Nephron (organoid): ENCODE results near the gene BCO1.
A peak's percentile ranks its signal among the peaks of the same experiment; 100 is the strongest.

Experiments
- H3K27ac Mint-ChIP-seq, 3 experiments: 2 replicates each; pipeline ENCODE4 v1.8.0; 2020; ENCODE audit warnings: mixed read lengths in 3 of 3, mild to moderate bottlenecking in 2 of 3, moderate library complexity in 1 of 3
- H3K27me3 Mint-ChIP-seq: 2 replicates; pipeline ENCODE4 v1.8.0; 2021; ENCODE audit warnings: low read depth, mild to moderate bottlenecking, moderate library complexity, mixed read lengths
- H3K36me3 Mint-ChIP-seq: 2 replicates; pipeline ENCODE4 v1.8.0; 2020; ENCODE audit warnings: low read depth, mixed read lengths
- H3K4me1 Mint-ChIP-seq: 2 replicates; pipeline ENCODE4 v1.8.0; 2020; ENCODE audit warnings: mixed read lengths
- H3K4me3 Mint-ChIP-seq, 3 experiments: 2 replicates each; pipeline ENCODE4 v1.8.0; 2020; ENCODE audit warnings: mild to moderate bottlenecking in 3 of 3, mixed read lengths in 3 of 3, moderate library complexity in 2 of 3
- H3K9me3 Mint-ChIP-seq: 2 replicates; pipeline ENCODE4 v1.8.0; 2020; ENCODE audit warnings: mixed read lengths
- TF ChIP-seq, protein P1 (sequence below), 3 experiments: fragments of 200-600 bp; sonication (generic); IDR thresholded peaks; one replicate each; pipeline ENCODE4 v1.5.0; 2021; ENCODE audit warnings: antibody characterized with exemption in 3 of 3; ENCODE audit not compliant: unreplicated experiment in 3 of 3

The BCO1 gene

DNA sequence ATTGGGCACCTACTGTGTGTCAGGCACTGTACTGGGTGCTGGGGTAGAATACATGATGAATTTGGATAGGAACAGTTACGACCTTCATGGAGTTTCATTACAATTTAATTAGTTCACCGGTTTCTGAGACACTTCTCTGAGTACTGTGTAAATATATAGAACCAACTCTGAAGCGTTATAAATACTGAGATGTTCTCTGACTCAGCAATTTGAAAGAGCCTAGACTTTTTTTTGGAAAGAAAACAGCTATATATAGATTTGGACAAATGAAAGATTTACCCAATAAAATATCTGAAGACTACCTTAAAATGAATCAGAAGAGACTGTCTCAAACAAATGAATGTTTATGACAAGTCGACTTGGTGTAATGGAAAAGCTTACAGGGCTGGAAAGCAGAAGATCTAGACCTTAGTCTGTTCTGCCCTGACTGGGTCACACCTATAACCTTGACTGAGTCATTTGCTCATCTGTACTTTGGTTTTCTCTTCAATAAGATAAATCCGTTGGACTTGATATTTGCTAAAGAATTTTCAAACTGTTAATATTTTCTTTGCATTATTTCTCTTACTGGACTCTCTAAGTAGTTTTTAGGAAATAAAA is 71.7 kb downstream of the BCO1 start:
- Mint-ChIP-seq H3K4me1 (peaks cover 16% of the 10 kb centered on the region), H3K27me3 (no peaks in the 10 kb centered on the region), H3K27ac (no peak overlapping the region)

DNA sequence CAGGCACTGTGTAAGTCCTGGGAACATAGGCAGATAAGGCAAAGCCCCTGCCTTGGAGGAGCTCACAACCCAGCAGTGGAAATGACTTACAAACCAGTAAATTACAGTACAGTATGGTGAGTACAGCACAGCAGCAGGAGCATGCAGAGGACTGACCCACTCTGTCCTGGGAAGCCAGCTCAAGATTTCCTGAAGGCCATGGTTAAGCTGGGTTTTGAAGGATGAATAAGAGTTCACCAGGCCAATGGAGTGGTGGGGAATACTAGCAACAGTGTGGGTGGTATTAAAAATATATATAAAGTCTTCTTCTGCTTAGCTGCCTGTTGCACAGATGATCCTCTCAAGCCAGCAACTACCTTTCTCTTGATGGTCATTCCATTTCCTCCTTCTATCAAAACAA is 73.3 kb downstream of the BCO1 start:
- peaks cover 22% of the 10 kb centered on the region for H3K4me1 Mint-ChIP-seq
- TF ChIP-seq, protein P1, sequence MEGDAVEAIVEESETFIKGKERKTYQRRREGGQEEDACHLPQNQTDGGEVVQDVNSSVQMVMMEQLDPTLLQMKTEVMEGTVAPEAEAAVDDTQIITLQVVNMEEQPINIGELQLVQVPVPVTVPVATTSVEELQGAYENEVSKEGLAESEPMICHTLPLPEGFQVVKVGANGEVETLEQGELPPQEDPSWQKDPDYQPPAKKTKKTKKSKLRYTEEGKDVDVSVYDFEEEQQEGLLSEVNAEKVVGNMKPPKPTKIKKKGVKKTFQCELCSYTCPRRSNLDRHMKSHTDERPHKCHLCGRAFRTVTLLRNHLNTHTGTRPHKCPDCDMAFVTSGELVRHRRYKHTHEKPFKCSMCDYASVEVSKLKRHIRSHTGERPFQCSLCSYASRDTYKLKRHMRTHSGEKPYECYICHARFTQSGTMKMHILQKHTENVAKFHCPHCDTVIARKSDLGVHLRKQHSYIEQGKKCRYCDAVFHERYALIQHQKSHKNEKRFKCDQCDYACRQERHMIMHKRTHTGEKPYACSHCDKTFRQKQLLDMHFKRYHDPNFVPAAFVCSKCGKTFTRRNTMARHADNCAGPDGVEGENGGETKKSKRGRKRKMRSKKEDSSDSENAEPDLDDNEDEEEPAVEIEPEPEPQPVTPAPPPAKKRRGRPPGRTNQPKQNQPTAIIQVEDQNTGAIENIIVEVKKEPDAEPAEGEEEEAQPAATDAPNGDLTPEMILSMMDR (IDR thresholded peaks at IDR 0.05; ENCODE audit: unreplicated experiment in 3 of 3), result no peak
- no peak overlapping the region for H3K27ac Mint-ChIP-seq

More for the DNA sequence above, 71.7 kb downstream of the BCO1 start:
- peaks cover 3% of the 10 kb centered on the region for H3K36me3 Mint-ChIP-seq
- TF ChIP-seq, protein P1 (IDR thresholded peaks at IDR 0.05; ENCODE audit: unreplicated experiment in 3 of 3), result no peak
- H3K9me3 Mint-ChIP-seq, result no peaks in the 10 kb centered on the region
- no peak overlapping the region for H3K4me3 Mint-ChIP-seq

DNA sequence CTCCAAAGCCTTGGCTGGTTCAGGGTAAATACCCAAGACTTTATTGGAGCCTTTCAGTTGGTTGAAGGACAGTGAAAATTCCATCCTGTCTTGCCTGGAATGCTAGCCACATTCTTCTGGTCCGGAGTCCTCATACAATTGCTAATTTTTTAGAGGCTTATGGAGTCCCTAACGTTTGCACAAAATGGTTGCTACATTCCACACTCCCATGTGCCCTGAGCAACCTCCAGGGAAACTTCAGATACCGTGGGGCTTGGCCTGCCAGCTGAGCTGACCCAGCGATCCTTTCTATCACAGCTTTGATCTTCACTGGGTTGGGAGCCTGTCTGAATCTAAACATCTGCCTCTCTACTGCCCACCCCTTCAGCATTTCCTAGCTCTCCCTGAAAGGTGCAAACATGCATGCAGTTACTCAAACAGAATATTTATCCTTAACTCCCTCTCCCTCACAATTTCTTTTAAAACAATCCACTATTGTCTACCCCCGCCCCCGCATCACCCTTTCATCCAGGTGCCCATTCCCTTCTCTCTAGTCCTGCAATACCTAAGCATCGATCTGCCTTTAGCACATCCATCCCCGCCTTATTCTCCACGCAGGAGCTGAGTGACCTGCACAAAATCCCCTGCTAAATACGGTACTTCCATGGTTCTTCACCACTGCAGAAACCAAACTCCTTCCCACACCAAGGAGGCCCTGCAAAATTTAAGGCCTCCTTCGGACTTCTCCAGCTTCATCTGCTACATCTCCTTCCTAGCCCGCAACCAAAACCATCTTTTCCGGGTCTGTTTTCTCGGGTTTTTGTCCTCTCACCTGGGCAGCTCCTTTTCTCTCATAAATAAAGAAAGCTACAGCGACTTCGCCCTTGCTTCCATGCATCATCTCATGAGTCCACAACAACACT is 75.5 kb downstream of the BCO1 start:
- Mint-ChIP-seq H3K9me3 (no peaks in the 10 kb centered on the region), H3K27ac (peak overlapping the region; percentile 59 to 91 (median 86)), H3K27me3 (no peaks in the 10 kb centered on the region), H3K36me3 (no peaks in the 10 kb centered on the region), H3K4me1 (peaks cover 22% of the 10 kb centered on the region), H3K4me3 (peak overlapping the region; percentile 93 to 95 (median 93))
- TF ChIP-seq, protein P1 (IDR thresholded peaks at IDR 0.05; ENCODE audit: unreplicated experiment in 3 of 3), result no peak

More for the DNA sequence above, 73.3 kb downstream of the BCO1 start:
- H3K4me3 Mint-ChIP-seq, result peak overlapping the region in 2 of 3 experiments; percentile 5 to 25
- H3K9me3 Mint-ChIP-seq, result no peaks in the 10 kb centered on the region
- H3K36me3 Mint-ChIP-seq, result no peaks in the 10 kb centered on the region
- no peaks in the 10 kb centered on the region for H3K27me3 Mint-ChIP-seq

DNA sequence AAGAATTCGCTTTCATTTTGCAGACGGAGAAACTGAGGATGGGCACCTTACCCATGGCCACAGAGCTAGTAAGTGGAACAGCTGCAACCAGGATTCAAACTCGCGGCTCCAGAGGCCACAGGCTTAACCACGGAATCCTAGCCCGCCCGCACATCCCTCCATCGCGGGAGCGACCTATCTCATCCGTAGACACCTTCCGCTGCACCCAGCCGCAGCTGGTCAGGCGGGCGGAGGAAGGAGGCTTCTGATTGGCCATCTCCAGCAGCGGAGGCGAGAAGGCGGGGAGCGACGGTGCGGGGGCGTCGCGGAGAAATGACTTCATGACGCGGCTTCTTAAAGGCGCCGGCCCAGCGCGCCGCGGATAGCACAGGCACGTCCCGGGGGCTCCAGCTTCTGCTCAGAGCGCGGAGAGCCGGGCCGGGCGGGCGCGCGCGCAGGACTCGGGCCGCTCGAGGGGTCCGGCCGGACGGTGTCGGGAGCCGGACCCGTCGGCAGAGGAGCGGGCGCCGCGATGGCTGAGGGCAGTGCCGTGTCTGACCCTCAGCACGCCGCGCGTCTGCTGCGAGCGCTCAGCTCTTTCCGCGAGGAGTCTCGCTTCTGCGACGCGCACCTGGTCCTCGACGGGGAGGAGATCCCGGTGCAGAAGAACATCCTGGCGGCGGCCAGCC is 76.2 kb downstream of the BCO1 start, which contains the start of gene GAN:
TSS of gene GAN (plus strand) at position 360 of the 668 bp plus-strand sequence. CDS start at position 512, 152 bp downstream.
- peak within 1 kb of the TSS; percentile 93 to 95 (median 93) for H3K4me3 Mint-ChIP-seq
- H3K27me3 Mint-ChIP-seq, result no peaks in the 10 kb centered on the region
- H3K4me1 Mint-ChIP-seq, result peaks cover 28% of the 10 kb centered on the region
- H3K27ac Mint-ChIP-seq, result peak within 1 kb of the TSS; percentile 59 to 91 (median 89)
- no peaks in the 10 kb centered on the region for H3K9me3 Mint-ChIP-seq
- no peaks in the 10 kb centered on the region for H3K36me3 Mint-ChIP-seq
- TF ChIP-seq, protein P1 (IDR thresholded peaks at IDR 0.05; ENCODE audit: unreplicated experiment in 3 of 3), result no peak

DNA sequence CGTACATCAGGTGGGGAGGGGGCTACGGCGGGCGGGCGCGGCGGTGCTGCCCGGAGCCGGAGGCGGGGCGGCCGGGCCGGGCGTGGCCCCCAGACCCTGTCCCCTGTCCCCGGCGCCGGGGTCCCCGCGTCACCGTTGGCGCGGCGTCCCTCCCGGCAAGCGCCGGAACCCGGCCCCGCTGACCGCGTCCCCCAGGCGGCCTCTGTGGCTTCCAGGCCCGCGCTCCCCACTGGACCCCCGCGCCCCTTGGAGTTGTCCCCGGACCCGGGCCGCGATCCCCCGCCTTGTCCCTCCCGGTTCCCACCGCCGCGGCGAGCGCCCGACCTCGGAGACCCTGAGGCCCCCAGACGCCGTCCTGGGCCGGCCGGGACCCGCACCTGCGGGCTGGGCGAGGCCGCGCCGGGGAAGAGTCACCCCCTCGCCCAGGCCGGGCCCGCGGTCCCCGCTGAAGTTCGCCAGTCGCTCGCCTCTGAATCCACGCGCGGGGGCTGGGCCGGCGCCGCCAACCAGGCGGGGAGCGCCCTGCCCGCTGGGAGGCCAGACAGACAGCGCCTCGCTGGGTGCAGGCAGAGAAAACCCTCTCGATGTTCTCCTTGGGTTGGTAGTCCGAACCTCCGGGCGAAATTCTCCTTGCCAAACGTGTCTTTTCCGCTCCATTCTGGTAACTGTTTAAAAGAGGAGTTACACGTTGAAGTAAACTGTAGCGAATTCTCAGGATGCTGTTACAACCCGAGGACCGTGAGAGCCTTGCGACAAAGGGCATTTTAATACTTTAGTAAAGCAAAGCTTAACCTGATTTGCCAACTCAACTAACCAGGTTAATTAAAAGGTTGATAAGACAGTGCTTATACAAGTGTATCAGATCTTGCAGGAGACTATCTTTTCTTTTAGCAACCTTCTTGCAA is 77.0 kb downstream of the BCO1 start:
- Mint-ChIP-seq H3K4me3 (peak overlapping the region; percentile 93 to 94 (median 93)), H3K36me3 (no peaks in the 10 kb centered on the region), H3K27ac (peak overlapping the region in 2 of 3 experiments; percentile 67 to 89), H3K27me3 (no peaks in the 10 kb centered on the region), H3K9me3 (no peaks in the 10 kb centered on the region), H3K4me1 (peaks cover 31% of the 10 kb centered on the region)
- TF ChIP-seq, protein P1 (IDR thresholded peaks at IDR 0.05; ENCODE audit: unreplicated experiment in 3 of 3), result no peak
